Right renal cortex interstitium (tissue), 3 donors: ENCODE data around the gene MMAA. TPM values are rescaled to one million over a fixed set of nuclear protein-coding genes. Genes with fewer than 3 reads are reported as not detected.
"Not testable (repeated sequence)": the region's sequence is repeated elsewhere in the genome, so short reads cannot be mapped to it uniquely, and the experiment has no call there.

ENCODE experiments used
- DNase-seq, 3 donors: peaks; one replicate each; pipeline ENCODE4 v3.0.0-alpha.2; 2013; ENCODE audit warnings: low read depth in 3 of 3, low spot score in 2 of 3
- polyA plus RNA-seq, 3 donors: library from polyadenylated mRNA; unstranded; fragments of 120-200 nt; gene quantifications; one replicate each; pipeline ENCODE4 v1.2.1, GENCODE V29; 2013; ENCODE audit not compliant: insufficient read length in 3 of 3

MMAA gene
- polyA plus RNA-seq, 3 donors, result 13.3 to 14.0 (median 13.7) TPM

- DNase-seq, result no peak
These were observed 7.4 kb downstream of the MMAA start for GRCh38 chr4:145626623-145626982.

GRCh38 chr4:145635117-145635516, 15.9 kb downstream of the MMAA start:
- no peak for DNase-seq

- no peak for DNase-seq
These were observed 16.4 kb downstream of the MMAA start for GRCh38 chr4:145635630-145636029.

GRCh38 chr4:145639186-145639698, 20.1 kb downstream of the MMAA start:
- no peak for DNase-seq

GRCh38 chr4:145640236-145640635, 21.1 kb downstream of the MMAA start:
- not testable (repeated sequence) for DNase-seq

GRCh38 chr4:145643295-145643694, 24.1 kb downstream of the MMAA start:
- no peak for DNase-seq

- no peak for DNase-seq
These were observed 25.5 kb downstream of the MMAA start for GRCh38 chr4:145644699-145645098.

- DNase-seq, result no peak
These were observed 37.0 kb downstream of the MMAA start for GRCh38 chr4:145656156-145656555.

- DNase-seq, result no peak
These were observed 40.9 kb downstream of the MMAA start for GRCh38 chr4:145660064-145660463.

- DNase-seq, result no peak
These were observed 44.0 kb downstream of the MMAA start for GRCh38 chr4:145663194-145663593.

- DNase-seq, result no peak
These were observed 46.6 kb downstream of the MMAA start for GRCh38 chr4:145665773-145666172.

GRCh38 chr4:145670422-145670821, 51.2 kb downstream of the MMAA start:
- no peak for DNase-seq

- DNase-seq, result peak; percentile 20 to 60 (median 42)
These were observed 60.3 kb downstream of the MMAA start for GRCh38 chr4:145679520-145679919.

GRCh38 chr4:145679991-145680455, 60.8 kb downstream of the MMAA start, which contains the start of gene C4orf51:
TSS of gene C4orf51 (plus strand) at chr4:145680146. CDS start at chr4:145680204, 58 bp downstream.
- peak; percentile 13 to 36 (median 21) for DNase-seq

- no peak for DNase-seq
These were observed 61.7 kb downstream of the MMAA start for GRCh38 chr4:145680902-145681301.

GRCh38 chr4:145681518-145681917, 62.3 kb downstream of the MMAA start:
- DNase-seq, result no peak

- no peak for DNase-seq
These were observed 62.8 kb downstream of the MMAA start for GRCh38 chr4:145681956-145682355.

GRCh38 chr4:145686991-145687390, 67.8 kb downstream of the MMAA start:
- DNase-seq, result no peak

GRCh38 chr4:145690610-145691009, 71.4 kb downstream of the MMAA start:
- no peak for DNase-seq

- not testable (repeated sequence) for DNase-seq
These were observed 72.2 kb downstream of the MMAA start for GRCh38 chr4:145691416-145691815.

GRCh38 chr4:145694929-145695328, 75.7 kb downstream of the MMAA start:
- DNase-seq, result no peak

GRCh38 chr4:145697332-145697731, 78.1 kb downstream of the MMAA start:
- DNase-seq, result no peak

- no peak for DNase-seq
These were observed 79.3 kb downstream of the MMAA start for GRCh38 chr4:145698507-145698906.
